Measurements from ENCODE around the gene APBA1. TPM values are rescaled to one million over a fixed set of nuclear protein-coding genes. Genes with fewer than 3 reads are reported as not detected.
"Not testable (repeated sequence)": the region's sequence is repeated elsewhere in the genome, so short reads cannot be mapped to it uniquely, and the experiment has no call there.

Gene APBA1
- polyA plus RNA-seq, 4 donors, result 15.0 to 19.6 (median 16.3) TPM

DNA sequence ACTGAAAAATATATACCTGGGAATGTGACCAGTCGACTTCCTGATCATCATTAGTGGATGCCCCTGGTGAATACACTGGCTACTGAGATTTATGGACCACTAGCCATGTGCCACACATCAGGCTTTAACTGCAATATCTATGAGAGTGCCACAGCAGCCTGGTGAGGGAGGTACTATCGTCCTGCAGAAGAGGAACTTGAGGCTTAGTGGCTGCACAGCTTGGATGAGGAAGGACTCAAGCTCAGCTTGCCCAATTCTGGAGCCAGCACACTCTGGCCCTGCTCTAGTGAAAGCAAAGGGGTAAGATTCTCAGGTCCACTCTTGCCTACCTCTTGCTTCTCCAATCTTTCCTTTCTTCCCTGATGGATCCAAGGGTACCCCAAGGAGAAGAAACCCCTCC, 217.8 kb downstream of the APBA1 start:
- no peak for DNase-seq (ENCODE audit: low read depth in 4 of 4, low spot score in 3 of 4)

DNA sequence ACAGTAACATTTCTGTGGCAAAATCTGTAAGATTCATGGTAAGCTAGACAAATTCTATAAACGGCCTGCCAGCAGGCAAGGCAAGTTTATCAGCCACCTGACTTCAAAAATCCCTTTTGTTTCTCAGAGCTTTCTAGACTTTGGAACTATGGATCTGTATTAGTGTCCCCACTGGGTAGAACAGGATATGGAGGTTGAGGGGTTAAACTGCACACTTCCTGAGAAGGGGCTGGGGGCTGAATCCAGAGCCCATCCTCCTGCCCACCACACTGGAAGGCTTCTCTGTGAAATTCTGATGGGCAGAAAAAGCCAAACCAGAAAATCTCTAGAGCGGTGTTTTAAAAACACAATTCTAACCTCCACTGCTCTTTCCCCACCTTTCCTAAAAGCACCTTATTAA, 218.4 kb downstream of the APBA1 start:
- no peak for DNase-seq (ENCODE audit: low read depth in 4 of 4, low spot score in 3 of 4)

DNA sequence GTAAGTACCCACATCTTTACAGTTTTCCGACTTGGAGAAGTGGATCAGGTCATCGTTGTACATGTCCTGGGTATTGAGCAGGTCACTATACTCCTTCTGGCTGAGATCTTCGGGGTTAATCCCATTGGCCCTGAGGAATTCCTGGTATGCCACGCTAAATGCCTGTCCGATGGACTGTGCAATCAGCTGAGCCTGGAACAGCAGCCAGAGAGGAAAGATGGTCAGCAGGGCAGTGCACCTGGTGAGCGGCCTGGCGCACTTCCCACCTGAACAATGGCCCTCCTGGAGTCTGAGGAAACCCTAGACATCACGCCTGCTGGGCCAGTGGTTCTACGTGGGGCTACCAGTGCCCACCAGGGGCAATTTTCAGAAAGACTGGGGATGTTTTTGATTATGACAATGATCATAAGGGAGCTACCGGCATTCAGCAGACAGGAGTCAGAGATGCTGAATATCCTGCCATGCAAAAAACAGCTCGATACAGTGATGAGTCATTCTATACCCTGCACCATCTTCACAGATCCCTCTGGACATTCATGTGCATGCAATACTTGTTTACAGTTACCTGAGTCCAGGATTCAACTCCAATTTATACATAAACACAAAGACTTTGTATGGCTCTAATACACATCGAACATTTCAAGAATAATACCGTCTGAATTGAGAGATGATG, 219.9 kb downstream of the APBA1 start:
- DNase-seq (ENCODE audit: low read depth in 4 of 4, low spot score in 3 of 4), result peak in 1 of 4 donors; percentile 16

DNA sequence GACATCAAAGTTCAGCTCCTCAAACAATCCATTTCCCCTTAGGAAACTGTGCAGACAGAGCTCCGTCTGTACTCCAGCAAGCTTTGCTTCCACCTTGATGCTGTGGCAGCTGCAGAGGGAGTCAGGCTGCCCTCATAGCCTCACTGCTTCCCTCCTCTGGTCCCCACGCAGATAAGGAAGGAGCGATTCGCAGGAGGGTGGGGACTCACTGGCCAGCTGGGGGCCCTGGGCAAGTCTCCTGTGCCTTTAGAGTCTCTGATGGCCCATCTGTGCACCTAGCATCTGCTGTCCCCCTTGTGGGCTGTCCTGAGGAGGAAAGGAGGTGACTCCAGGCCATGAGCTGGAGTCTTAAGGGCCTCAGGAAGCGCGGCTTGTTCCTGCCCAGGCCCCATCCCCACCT, 225.7 kb downstream of the APBA1 start:
- DNase-seq (ENCODE audit: low read depth in 4 of 4, low spot score in 3 of 4), result no peak

DNA sequence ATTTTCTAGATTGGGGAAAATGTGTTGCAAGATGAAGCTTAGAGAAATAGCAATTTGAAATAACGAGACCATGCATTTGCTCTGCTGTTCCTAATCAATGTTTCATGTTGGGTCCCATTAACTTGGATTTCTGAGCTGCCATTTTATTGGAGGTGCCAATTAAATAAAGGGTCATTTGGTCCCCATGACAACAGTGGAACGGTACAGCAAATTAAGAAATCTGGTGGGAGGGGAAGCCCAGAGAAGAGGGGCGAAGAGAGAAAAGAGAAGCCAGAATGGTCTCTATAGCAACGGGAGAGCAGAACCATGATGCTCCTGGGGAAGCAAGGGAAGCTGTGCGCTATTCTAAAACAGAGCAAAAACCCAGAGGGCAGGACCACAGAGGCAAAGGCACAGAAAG, 226.9 kb downstream of the APBA1 start:
- DNase-seq (ENCODE audit: low read depth in 4 of 4, low spot score in 3 of 4), result no peak

DNA sequence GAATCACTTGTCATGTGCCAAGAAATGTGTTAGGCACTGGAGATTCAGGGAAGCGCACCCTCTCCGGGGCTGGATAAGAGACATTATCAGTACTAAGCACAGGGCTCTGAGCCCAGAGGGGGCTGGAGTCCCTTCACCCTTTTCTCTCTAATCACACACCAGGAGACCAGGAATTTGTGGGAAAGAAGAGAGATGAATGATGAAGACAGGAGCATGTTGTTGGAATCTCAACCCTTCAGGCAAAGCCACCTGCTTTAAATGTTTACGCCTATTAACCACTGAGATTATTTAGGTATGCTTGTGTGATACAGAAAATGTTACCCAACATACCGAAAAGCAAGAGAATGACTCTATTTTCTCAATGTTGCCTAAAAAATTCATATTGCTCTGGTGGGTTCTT, 227.4 kb downstream of the APBA1 start:
- no peak for DNase-seq (ENCODE audit: low read depth in 4 of 4, low spot score in 3 of 4)

DNA sequence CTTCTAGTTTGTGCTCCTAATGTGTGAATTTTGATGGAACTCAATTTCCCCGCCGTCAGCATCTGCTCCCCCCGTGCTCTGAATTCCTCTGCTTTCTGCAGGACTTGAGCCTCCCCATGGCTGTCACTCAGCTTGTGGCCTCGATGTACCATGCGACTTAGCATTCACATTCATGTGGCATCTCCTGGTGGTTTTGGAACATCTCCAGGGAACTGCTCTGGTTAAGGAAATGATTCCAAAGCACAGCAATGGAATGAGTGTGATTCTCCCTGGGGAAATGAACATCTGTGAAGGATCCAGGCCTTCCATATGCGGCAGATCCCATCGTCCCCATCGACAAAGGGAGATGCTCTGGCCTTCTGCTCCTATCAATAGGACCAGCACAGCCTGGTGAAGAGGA, 228.2 kb downstream of the APBA1 start:
- DNase-seq (ENCODE audit: low read depth in 4 of 4, low spot score in 3 of 4), result no peak

DNA sequence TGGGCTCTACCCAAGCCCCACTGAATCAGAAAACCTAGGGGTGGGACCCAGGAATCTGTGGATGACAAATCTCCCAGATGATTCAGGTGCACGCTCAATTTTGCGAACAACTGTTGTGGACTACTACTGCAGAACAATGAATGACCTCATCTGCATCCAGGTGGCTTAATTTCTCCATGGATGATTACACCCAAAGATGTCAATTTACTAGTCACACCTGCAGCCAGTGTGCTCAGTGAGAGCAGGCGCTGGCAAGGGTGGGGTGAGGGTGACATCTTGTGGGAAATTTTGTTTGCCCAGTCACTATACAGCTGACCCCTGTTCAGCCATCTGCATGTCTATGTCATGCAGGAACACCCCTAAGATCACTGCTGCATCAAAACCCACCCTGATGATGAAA, 229.0 kb downstream of the APBA1 start:
- no peak for DNase-seq (ENCODE audit: low read depth in 4 of 4, low spot score in 3 of 4)

DNA sequence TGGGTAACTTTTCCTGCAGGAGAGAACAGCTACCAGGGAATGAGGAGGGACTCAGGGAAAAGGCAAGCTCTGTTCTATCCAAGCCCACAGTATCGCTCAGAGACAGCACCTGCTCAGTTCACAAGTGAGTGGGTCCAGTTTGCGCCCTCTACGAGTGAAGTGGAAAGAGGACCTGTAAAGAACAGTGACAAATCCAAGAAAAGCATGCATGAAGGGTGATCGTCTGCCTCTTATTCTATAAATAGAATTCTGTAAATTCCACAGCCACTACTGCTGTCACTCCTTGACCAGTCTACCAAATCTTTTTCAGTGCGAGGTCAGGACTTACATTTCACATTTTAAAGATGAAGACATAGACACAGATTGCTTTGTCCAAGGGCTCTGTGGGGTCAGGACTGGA, 229.7 kb downstream of the APBA1 start:
- no peak for DNase-seq (ENCODE audit: low read depth in 4 of 4, low spot score in 3 of 4)

DNA sequence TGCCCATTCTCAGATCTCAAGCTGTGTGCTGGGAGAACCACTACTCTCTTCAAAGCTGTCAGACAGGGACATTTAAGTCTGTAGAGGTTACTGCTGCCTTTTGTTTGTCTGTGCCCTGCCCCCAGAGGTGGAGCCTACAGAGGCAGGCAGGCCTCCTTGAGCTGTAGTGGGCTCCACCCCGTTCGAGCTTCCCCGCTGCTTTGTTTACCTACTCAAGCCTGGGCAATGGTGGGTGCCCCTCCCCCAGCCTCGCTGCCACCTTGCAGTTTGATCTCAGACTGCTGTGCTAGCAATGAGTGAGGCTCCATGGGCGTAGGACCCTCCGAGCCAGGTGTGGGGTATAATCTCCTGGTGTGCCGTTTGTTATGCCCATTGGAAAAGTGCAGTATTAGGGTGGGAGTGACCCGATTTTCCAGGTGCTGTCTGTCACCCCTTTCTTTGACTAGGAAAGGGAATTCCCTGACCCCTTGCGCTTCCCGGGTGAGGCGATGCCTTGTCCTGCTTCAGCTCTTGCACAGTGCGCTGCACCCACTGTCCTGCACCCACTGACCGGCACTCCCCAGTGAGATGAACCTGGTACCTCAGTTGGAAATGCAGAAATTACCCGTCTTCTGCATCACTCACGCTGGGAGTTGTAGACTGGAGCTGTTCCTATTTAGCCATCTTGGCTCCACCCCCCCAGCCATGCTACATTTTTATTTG, 231.8 kb downstream of the APBA1 start:
- DNase-seq (ENCODE audit: low read depth in 4 of 4, low spot score in 3 of 4), result not testable (repeated sequence)

DNA sequence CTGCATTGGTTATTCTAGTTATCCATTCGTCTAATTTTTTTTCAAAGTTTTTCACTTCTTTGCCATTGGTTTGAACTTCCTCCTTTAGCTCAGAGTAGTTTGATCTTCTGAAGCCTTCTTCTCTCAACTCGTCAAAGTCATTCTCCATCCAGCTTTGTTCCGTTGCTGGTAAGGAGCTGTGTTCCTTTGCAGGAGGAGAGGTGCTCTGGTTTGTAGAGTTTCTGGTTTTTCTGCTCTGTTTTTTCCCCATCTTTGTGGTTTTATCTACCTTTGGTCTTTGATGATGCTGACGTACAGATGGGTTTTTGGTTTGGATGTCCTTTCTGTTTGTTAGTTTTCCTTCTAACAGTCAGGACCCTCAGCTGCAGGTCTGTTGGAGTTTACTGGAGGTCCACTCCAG, 232.5 kb downstream of the APBA1 start:
- DNase-seq (ENCODE audit: low read depth in 4 of 4, low spot score in 3 of 4), result not testable (repeated sequence)

DNA sequence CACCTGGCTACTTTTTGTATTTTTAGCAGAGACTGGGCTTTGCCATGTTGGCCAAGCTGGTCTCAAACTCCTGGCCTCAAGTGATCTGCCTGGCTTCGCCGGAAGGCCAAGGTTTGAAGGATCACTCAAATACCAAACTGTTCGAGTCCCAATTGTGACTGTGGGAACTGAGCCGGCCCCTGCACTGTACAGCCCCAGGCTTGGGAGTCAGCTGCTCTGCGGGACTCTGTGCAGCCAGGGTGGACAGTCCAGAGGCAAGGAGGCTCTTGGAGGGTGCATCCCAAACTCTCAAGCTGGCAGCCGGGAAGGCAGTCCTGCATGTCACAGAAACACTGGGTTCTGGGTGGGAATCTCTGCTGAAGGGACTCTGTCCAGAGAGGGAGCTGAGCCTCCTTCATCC, 238.2 kb downstream of the APBA1 start:
- no peak for DNase-seq (ENCODE audit: low read depth in 4 of 4, low spot score in 3 of 4)

DNA sequence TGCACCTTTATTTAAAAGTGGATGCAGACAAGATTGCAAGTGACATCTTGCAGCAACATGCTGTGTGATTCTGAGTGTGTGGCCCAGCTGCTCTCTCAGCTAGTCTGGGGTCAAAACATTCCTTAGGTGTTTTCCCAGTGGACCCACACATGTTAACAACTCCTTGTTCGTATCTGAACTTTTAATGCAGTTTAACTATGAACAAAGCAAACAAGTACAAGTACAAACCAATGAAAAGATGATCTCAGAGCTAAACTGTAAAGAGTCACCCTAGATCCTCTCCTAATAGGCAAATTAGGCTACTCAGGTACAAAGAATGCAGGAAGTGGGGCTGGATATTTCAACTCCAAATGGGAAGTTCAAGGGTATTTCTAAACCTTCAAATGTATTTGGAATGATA, 238.8 kb downstream of the APBA1 start:
- no peak for DNase-seq (ENCODE audit: low read depth in 4 of 4, low spot score in 3 of 4)

DNA sequence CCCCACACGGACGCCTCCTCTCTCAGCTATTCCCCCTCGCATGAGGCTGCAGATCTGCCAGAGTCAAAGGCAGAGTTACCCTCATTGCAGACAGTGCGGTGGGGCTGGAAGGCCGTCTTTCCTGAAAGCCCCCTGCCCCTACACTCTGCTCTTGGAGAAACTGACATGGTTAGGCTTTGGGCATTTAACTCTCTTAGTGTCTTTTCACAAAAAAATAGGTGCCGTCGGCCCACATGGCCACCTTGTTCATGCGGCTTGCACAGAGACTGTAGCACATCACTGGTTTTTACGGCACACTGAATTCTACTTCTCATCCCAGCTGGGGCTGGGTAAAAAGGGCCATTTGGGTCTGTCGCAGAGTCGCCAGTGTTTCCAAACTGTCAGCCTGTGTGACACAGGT, 239.5 kb downstream of the APBA1 start:
- no peak for DNase-seq (ENCODE audit: low read depth in 4 of 4, low spot score in 3 of 4)

DNA sequence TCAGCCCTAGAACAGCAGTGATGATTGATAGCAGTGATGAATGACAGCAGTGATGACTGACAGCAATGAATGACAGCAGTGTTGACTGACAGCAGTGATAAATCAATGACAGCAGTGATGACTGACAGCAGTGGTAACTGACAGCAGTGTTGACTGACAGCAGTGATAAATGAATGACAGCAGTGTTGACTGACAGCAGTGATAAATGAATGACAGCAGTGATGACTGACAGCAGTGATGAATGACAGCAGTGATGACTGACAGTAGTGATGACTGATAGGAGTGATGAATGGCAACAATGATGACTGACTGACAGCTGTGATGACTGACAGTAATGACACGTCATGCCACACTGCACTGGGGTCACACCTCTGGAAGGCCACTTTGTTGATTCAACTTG, 240.4 kb downstream of the APBA1 start:
- no peak for DNase-seq (ENCODE audit: low read depth in 4 of 4, low spot score in 3 of 4)

DNA sequence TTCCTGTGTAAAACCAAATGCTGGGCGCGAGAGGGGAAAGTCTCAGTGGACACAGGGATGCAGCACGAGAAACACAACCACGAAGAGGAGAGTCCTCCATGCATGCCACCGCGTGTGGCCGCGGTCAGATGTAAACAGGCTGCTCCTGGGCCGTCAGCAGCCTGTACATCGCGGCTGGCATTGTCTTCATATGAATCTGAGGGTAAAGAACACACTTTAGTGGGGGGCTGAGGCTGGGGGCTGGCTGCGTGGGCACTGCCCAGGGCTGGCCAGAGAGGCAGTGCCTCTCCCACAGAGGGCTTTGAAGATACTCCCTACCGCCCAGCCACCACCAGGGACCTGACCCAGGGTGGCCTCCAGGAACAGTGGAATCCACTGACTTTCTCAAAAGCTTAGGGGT, 241.0 kb downstream of the APBA1 start:
- no peak for DNase-seq (ENCODE audit: low read depth in 4 of 4, low spot score in 3 of 4)

DNA sequence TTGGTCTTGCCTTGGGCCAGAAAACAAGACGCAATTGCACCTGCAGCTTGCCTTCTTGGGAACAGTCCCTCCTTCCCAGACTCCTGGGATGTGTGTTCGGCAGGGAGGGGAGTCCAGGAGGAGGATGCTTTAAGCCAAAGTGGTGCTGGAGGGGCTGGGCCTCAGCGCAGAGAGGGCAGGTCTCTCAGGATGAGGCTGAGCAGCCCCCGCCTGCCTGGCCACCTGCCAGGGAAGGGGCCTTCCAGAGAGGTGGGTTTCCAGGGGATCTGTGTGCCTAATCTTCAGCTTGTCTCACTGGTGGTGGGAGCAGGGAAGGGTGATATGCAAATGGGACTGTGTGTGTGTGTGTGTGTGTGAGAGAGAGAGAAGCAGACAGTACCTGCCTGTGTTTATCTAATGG, 242.0 kb downstream of the APBA1 start:
- no peak for DNase-seq (ENCODE audit: low read depth in 4 of 4, low spot score in 3 of 4)

DNA sequence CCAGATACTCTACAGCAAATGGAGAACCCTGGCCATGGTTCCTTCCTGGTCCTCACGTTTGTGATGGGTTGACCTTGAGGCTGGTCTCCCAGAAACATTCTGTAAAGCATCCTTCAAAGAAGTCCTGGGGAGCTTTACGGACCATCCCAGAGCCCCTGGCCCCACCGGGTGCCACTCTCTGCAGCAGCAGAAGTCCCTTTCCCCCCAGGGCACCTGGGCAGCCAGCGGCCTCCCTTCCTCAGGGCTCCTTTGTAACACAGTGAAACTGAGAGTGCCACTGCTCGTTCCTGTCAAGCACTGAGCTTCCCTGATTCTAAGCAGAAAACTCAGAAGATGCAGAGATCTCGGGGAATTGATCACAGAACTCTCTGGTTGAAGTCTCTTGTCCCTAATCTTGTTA, 242.9 kb downstream of the APBA1 start:
- DNase-seq (ENCODE audit: low read depth in 4 of 4, low spot score in 3 of 4), result no peak

DNA sequence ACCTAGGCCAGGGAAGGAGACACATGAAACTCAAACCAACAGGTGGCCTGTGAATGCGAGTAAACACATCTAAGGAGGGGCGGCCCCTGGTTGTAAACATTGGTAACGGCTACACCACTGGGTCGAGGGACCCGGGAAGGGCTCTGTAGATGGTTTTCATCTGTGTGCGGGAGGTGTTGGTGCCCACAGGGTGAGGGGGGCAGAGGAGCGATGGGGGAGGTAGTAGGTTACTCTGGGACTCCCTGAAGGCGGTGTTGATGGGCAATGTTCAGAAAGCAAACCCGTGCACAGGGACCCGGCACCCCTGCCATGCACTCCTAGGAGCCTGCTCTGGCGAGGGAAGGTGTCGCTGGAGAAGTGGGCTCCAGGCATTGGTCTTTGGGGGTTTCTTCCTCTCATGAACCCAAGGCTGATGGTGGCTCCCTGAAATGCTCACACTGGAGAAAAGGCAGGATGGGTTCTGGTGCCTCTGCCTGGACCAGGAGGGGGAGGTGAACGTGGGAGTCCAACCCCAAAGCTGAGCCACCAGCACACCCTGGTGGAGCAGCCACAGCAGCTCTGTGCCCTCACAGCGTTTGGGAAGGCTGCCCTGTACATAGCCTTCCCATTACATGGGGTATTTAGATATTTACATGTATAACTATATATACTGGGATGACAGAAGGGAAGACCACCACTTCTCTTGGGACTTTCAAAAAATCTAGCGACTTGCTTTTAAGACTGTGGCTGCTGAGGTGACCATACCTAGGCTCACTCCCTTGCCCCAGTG, 244.0 kb downstream of the APBA1 start:
- no peak for DNase-seq (ENCODE audit: low read depth in 4 of 4, low spot score in 3 of 4)

DNA sequence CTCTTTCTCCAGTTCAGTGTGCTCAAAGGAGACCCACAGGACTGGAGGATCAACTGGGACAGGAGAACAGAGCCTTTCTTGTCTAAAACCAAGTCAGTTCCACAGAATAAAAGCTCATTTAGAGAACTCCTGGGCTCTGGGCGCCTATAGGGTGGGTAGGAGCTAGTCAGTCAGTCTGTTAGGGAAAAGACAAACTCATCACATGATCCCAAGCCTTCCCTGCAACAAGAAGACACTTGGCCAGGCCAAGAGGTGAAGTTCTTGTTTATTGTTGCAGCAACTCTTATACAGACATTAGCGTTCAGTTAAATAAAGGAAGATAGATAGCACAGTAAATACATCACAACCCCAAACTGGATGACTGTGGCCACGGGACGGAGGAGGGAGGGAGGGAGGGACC, 244.9 kb downstream of the APBA1 start:
- no peak for DNase-seq (ENCODE audit: low read depth in 4 of 4, low spot score in 3 of 4)

DNA sequence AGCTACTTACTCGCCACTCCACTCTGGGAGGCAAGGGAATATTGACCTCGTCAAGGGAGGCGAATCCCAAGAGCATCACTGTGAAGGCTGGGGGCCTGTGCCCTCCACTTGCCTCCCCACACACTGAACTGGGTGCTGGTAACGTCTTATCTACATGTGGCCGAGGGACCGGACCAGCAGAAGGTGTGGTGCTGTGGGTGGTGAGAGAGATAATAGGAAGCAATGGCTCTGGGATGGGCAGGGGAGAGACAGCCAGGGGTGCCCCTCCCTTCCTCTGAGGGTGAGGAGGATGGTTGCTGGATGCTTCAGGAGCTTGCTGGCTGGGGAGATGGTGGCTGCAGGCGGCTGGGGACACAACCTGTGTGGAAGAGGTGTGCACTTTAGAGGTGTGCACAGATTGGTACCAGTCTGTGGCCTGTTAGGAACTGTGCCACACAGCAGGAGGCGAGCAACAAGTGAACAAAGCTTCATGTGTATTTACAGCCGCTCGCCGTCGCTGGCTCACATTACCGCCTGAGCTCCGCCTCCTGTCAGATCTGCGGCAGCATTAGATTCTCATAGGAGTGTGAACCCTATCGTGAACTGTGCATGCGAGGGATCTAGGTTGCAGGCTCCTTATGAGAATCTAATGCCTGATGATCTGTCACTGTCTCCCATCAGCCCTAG, 246.9 kb downstream of the APBA1 start:
- DNase-seq (ENCODE audit: low read depth in 4 of 4, low spot score in 3 of 4), result no peak

Data from right renal pelvis (tissue), 4 donors.